ENCODE data around the gene ATP6V0B.

The ATP6V0B gene

DNA sequence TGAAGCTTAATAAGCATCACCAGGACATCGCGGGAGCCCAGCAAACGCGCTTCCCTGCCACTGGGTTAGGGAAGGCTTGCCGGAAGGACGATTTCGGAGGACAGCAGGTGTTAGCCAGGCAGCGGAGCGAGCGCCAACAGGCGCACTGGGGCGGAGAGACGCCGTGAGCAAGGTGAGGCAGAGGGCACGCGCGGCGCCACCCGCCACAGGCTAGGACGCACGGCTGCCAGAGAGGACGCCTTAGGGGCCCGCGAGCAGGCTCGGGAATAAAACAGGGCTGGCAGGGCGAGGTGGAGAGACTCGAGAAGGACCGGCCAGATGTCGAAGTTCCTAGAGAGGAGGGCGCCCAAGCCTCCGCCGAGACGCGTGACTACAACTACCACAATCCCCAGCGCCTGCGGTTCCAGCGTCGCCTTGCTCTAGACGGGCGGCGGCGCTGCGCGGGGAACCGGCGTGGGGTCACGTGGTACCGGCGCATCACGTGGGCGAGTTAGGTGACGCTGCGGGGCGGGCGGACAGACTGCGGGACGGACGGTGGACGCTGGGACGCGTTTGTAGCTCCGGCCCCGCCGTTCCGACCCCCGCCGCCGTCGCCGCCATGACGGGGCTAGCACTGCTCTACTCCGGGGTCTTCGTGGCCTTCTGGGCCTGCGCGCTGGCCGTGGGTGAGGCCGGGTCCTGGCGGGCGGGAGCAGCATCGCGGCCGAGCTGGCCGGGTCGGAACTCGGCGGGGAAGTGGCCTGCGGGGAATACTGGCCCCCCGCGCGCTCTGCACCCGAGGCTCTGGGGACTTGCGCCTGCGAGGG, at the start of gene ATP6V0B:
Gene ATP6V0B, plus strand, starts transcription at position 518 of the 806 bp plus-strand sequence. Its CDS starts 81 bp downstream, at position 599.
- peak; percentile 91 for DNase-seq (ENCODE audit: low spot score)

DNA sequence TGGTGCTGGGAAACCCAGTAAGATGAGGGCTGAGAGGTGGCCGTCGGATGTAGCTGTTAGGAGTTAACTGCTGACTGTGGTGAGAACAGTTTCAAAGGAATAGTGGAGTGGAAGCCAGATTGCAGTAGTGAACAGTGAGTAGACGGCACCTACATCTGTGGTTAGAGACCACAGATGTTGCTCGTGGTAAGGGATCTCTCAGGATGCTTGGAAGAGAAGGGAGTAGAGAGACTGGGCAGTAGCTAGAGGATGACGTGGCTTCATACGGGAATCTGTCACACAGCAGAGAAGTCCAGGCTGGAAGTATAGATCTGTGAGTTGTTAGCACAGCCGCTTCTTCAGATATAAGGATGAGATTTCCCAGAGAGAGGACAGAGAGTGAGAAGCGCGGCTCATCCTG, 48.9 kb upstream of the ATP6V0B start:
- no peak for DNase-seq (ENCODE audit: low spot score)

DNA sequence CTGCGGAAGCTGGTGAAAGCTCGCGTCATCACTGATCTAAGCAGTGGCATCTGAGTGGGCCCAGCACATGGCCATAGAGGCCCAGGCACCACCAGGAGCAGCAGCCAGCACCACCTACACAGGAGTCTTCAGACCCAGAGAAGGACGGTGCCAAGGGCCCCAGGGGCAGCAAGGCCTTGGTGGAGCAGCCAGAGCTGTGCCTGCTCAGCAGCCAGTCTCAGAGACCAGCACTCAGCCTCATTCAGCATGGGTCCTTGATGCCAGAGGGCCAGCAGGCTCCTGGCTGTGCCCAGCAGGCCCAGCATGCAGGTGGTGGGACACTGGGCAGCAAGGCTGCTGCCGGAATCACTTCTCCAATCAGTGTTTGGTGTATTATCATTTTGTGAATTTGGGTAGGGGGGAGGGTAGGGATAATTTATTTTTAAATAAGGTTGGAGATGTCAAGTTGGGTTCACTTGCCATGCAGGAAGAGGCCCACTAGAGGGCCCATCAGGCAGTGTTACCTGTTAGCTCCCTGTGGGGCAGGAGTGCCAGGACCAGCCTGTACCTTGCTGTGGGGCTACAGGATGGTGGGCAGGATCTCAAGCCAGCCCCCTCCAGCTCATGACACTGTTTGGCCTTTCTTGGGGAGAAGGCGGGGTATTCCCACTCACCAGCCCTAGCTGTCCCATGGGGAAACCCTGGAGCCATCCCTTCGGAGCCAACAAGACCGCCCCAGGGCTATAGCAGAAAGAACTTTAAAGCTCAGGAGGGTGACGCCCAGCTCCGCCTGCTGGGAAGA, 44.4 kb upstream of the ATP6V0B start:
- DNase-seq (ENCODE audit: low spot score): no peak

DNA sequence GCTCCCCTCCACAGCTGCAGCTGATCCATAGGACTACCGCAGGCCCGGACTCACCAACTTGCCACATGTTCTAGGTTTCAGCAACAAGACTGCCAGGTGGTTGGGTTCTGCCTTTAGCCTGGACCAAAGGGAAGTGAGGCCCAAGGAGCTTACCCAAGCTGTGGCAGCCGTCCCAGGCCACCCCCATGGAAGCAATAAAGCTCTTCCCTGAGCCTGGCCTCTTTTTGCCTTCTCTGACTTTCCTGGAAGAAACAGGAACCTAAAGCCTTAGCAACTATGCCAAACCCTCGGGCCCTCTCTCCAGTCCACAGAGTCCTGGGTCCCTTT, 43.8 kb upstream of the ATP6V0B start:
- no peak for DNase-seq (ENCODE audit: low spot score)

DNA sequence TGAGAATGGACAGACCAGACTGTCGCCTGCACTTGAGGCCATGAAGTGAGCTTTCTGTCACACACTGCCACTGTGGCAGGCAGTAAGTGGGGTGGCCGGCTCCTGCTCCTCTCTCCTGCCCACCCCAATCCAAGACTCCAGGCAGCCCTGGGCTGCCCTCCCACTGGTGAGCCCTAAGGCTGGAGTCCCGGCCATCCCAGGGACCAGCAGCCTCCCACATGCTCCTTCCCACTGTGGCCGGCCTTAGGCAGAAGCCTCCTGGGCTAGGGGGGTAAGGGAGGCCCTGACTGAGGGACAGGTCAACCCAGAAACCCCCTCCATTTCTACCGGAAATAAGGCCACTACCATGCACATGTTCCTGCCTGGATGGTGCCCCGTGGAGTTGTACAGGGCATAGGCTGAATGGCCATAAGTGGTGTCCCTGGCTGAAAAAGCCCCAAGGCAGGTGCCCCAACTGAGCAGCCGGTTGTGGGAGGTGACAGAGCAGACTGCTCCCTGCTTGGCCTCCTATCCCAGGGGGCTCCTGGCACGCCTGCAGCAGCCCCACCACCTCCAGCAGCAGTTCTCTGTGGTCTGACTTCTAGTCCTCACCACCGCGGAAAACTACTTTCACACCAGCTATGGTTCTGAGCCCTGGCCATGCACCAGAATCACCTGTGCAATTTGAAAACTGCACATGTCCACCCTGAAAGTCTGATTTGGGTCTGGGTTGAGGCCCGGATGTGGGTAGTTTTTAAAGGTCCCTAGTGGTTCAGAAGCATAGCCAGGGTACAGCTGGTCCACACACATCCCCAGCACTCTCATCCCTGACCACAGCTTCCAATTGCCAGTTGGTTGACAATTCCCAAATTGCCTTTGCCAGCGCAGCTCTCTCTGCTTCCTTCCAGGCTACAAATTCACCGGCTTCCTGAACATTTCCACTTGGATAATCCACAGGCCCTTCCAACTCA, 42.8 kb upstream of the ATP6V0B start:
- DNase-seq (ENCODE audit: low spot score): no peak

DNA sequence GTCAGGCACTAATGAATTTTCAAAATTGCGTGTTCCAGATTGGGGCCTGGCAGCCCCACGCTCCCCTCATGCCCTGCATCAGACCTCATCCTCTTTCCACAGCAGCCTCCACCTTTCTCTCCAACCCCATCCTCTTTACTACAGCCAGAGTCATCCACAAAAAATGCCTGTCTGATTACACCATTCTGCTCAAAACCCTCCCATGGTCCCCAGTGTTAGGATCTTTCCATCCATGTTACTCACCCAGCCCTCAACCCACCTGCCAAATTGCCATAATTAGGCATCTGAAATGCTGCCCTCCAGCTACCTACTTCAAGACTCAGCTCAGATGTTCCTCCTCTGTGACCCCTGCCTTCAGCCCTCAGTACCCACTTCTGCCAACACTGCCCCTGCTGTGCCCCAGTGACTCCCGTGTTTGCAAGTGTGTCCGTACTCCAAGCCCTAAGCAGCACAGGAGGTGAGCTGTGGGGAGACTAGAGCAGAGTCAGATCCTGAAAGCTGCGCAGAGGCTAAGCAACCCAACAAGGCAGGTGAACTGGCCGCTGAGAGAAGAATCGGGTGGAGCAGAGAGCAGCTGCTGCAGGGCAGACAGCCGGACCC, 41.9 kb upstream of the ATP6V0B start:
- no peak for DNase-seq (ENCODE audit: low spot score)

DNA sequence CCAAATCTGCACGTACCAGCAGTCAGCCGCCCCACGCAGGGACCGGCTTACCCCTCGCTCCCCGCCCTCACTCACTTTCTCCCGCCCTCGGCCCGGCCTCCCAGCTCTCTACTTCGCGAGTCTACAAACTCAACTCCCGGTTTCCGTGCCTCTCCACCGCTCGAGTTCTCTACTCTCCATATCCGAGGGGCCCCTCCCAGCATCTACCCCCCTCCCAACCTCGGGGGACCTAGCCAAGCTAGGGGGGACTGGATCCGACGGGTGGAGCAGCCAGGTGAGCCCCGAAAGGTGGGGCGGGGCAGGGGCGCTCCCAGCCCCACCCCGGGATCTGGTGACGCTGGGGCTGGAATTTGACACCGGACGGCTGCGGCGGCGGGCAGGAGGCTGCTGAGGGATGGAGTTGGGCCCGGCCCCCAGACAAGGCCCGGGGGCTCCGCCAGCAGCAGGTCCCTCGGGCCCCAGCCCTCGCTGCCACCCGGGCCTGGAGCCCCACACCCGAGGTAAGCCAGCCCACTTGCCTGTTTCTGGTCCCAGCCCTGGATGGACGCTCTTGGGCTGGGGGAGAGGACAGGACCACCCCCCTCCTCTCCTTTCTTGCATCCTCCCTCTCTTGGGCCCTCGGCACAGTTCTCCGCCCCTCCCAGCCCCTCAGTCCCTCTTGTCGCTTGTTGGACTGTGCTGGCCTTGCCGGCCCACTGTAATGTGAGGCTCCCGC, 41.2 kb upstream of the ATP6V0B start, which contains the start of gene ARTN:
Gene ARTN, plus strand, starts transcription at position 416 of the 715 bp plus-strand sequence. CDS start 1,856 bp downstream, outside the sequence.
- DNase-seq (ENCODE audit: low spot score): no peak

DNA sequence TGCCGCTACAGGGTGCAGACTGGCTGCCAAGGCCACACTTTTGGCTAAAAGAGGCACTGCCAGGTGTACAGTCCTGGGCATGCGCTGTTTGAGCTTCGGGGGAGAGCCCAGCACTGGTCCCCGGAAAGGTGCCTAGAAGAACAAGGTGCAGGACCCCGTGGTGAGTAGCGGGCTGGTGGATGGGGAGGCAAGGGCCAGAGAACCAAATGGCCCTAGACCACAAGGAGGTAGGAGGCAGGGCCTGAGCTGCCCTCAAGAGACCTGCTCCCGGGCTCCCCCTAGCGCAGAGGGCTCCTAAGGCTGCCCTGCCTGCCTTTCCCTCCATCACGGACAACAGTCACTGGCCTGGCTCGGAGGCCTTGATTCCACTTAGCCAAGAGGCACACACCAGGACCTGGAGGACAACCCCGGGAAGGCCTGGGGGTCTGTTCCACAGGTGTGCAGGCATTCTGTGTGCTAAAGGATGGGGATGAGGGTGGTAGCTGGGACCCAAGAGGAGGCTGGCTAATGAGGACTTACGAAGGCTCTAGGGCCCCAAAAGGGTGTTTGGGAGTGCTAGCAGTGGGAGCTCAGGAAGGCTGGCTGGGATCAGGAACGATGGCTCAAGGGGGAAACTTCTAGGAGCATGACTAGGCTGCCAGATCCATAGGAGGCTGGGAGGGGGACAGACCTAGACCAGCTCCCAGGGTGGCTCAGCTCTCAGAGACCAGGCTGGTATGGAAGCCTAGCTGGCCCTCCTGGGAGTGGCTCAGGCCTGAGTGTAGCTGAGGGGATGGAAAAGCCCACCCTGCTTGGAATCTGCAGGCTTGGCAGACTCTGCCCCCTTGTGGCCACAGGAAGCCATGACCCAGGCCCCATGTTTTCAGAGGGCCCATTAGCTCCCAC, 40.4 kb upstream of the ATP6V0B start:
- peak; percentile 42 for DNase-seq (ENCODE audit: low spot score)

DNA sequence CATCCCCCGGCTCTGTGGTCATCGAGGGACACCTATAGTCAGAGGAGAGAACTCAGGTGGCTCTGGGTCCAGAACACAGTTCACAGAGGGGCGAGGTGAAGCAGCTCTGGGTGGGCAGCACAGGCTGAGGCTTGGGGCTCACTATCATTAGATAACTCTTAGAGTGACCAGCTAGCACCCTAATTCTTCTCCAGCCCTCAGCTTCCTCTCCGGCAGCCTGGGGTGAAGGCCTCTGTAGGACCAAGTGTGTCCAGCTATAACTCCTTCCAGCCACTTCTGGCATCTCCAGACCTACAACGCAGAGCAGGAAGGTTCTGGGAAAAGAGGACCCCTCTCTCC, 39.8 kb upstream of the ATP6V0B start:
- no peak for DNase-seq (ENCODE audit: low spot score)

DNA sequence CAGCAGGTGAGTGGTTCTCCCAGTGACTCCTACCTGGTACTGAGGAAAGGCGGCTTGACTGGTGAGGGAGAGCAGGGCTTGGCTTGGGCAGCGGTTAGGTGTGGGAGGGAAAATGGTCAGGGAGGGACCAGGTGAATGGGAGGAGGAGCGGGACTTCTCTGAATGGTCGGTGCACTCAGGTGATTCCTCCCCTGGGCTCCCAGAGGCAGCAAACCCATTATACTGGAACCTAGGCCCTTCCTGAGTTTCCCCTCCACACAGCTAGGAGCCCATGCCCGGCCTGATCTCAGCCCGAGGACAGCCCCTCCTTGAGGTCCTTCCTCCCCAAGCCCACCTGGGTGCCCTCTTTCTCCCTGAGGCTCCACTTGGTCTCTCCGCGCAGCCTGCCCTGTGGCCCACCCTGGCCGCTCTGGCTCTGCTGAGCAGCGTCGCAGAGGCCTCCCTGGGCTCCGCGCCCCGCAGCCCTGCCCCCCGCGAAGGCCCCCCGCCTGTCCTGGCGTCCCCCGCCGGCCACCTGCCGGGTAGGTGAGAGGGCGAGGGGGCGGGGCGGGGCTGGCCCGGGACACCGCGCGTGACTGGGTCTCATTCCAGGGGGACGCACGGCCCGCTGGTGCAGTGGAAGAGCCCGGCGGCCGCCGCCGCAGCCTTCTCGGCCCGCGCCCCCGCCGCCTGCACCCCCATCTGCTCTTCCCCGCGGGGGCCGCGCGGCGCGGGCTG, 38.9 kb upstream of the ATP6V0B start:
- DNase-seq (ENCODE audit: low spot score): no peak

DNA sequence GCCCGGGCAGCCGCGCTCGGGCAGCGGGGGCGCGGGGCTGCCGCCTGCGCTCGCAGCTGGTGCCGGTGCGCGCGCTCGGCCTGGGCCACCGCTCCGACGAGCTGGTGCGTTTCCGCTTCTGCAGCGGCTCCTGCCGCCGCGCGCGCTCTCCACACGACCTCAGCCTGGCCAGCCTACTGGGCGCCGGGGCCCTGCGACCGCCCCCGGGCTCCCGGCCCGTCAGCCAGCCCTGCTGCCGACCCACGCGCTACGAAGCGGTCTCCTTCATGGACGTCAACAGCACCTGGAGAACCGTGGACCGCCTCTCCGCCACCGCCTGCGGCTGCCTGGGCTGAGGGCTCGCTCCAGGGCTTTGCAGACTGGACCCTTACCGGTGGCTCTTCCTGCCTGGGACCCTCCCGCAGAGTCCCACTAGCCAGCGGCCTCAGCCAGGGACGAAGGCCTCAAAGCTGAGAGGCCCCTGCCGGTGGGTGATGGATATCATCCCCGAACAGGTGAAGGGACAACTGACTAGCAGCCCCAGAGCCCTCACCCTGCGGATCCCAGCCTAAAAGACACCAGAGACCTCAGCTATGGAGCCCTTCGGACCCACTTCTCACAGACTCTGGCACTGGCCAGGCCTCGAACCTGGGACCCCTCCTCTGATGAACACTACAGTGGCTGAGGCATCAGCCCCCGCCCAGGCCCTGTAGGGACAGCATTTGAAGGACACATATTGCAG, 38.2 kb upstream of the ATP6V0B start:
- DNase-seq (ENCODE audit: low spot score): no peak

DNA sequence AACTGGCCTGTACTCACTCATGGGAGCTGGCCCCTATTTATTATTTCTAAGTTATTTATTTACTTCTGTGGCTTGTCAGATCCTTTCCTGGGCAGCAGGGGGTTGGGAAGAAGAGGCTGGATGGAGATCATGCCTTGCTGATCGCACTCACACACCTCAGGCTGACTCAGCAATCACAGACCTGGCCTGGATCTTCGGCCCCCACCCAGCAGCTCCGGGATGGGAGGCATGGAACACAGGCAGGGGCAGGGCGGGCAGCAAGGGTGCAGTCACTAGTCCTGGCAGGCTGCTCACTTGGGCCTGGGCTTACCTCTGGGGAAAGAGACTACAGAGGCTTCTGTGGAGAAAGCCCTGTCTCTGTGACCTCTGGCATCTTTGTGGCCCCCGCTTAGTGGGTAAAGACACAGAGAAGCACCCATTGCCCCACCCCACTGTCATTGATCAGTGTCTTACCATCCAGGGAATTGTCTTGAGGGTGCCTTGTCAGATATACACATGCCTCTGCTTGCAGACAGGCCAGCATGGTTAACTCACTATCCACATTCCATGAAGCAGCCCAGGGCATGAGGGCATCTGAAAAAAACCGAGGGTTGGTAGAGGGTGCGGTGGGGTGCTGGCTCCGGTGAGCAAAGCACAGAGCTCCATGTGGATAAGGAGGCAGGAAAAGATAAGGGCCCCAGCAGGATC, 37.4 kb upstream of the ATP6V0B start:
- DNase-seq (ENCODE audit: low spot score): no peak

DNA sequence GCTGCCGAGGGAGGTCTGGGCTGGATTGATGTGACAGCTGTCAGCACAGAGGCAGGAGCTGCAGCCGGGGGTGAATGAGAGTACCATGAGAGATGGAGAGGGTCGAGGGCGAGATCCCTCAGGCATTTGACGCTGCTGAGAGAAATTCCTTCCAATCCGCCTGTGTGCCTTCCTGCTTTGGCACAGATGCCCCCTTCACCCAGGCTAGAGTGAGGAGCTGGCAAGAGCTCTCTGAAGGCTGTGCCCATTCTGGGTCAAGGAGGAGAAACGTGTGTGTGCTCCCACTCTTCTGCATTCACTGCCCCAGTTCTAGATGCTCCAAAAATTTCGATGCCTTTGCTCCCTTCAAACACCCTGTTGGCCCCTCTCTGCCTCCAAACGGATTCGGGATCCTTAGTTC, 36.4 kb upstream of the ATP6V0B start:
- DNase-seq (ENCODE audit: low spot score): no peak

DNA sequence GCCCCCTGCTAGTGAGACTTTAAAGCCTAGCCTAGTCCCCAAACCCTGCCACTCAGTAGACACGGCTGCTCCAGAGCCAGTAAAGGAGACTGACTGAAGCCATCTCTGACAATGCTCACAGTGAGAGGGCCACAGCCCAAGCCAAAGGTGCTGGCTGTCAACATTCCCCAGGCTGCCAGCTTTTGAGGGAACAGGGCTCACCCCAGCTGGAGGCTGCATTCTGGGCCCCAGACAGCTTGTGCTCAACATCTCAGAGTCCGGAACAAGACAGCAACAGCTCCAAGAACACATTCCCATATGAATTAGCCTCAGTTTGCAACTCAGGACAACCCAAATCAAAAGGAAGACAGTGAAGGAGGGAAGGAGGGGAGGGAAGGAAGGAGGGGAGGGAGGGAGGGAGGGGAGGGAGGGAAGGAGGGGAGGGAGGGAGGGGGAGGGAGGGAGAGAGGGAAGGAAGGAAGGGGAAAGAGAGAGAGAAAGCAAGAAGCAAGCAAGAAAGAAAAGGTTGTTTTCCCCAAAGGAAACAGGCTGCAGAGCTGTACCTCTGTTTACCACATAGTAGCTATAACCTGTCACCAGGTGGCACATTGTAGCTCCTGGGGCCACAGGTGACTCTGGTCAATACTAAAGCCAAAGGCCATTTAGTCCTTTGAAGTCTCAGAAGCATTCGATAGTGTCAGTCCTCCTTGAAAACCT, 35.7 kb upstream of the ATP6V0B start:
- DNase-seq (ENCODE audit: low spot score): no peak

DNA sequence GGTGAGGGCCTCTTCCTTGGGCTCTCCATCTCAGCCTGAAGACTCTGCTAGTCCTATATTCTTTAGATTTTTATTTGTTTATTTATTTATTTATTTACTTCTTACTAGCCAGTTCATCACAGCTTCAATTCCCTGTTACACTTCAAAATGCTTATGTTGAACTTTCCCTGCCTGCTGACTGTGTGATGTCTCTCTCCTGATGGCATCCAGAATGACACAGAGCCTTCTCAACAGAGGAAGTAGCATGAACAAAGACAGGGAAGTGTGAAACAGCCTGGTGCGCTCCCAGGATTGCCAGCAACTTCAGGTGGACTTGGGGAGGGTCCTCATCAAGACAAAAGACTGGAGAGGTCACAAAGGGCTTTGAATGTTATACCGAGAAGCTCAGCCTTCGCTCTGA, 32.3 kb upstream of the ATP6V0B start:
- no peak for DNase-seq (ENCODE audit: low spot score)

DNA sequence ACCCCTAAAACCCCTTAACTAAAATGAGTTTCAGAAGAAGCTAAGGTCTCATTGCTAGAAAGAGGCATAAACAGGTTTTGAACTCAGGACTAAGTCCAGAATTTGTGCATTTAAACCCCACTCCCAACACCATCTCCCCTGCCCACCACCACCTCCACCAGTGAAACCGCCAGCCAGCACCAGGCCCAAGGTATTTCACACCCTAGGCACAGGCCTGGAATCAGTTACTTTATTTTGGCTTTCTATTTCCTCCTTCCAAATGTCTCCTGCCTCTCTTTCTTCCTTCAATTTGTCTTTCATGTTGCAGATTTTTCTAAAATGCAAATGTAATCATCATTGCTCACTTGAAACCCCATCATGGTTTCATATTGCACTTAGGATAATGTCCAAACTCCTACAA, 29.9 kb upstream of the ATP6V0B start:
- no peak for DNase-seq (ENCODE audit: low spot score)

DNA sequence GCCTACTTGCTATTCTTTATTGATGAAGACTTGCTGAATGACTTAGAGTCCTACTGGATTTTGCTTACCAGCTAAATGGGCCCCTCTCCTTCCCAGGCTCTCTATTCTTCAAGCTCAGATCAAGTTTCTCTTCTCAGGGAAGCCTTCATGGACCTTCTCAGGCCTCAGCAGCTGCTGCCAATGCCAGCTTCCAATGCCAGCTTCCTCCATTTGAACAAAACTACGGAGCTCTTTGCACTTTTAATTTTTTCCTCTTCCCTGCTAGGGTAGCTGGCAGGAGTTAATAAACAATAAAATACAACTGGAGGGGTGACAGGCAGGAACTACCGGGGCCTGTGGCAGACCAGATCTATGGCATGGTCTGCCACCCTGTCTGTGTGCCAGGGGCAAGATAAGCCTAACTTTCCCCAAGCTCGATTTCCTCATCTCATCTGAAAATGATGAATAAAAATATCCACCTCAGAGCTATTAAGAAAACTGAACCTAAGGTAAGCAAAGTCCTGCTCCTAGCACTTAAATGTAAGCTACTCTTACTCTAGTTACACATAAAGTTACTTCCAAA, 29.0 kb upstream of the ATP6V0B start:
- DNase-seq (ENCODE audit: low spot score): no peak
